Bronchial epithelial cell (primary cell): ENCODE measurements around the gene CRMP1. TPM values are rescaled to one million over a fixed set of nuclear protein-coding genes. Genes with fewer than 3 reads are reported as not detected.
"Not testable (repeated sequence)": the region's sequence is repeated elsewhere in the genome, so short reads cannot be mapped to it uniquely, and the experiment has no call there.

Experiments
- DNase-seq: peaks from one replicate; pipeline ENCODE4 v3.0.0-alpha.2; 2010; ENCODE audit warnings: low read depth
- FAIRE-seq: peaks from 2 replicates; lab custom pipeline; 2011; peaks lifted over from hg19 to GRCh38; lab: Jason Lieb, UNC
- H3K27me3 ChIP-seq: 2 replicates; pipeline ENCODE4 v1.5.1; 2011; ENCODE audit warnings: low read length; ENCODE audit not compliant: control insufficient read depth, insufficient read depth
- H3K36me3 ChIP-seq: 2 replicates; pipeline ENCODE4 v1.5.1; 2011; ENCODE audit warnings: low read length; ENCODE audit not compliant: control insufficient read depth, insufficient read depth
- H3K4me3 ChIP-seq: 2 replicates; pipeline ENCODE4 v1.5.1; 2011; ENCODE audit warnings: mild to moderate bottlenecking, low read depth, low read length, control low read depth
- total RNA-seq: library from RNA; depleted of rRNA; stranded (reverse); fragments of >200 nt; gene quantifications from 2 replicates; pipeline ENCODE4 v1.2.1, GENCODE V29; 2014
- TF ChIP-seq, protein P1 (sequence below): IDR thresholded peaks from 2 replicates; pipeline ENCODE4 v1.5.1; 2011; ENCODE audit warnings: mild to moderate bottlenecking, moderate library complexity, low read length, control low read depth, inconsistent platforms; ENCODE audit not compliant: insufficient read depth, severe bottlenecking

Gene CRMP1
- total RNA-seq, 1 donor from 2014 or later = not detected

DNA sequence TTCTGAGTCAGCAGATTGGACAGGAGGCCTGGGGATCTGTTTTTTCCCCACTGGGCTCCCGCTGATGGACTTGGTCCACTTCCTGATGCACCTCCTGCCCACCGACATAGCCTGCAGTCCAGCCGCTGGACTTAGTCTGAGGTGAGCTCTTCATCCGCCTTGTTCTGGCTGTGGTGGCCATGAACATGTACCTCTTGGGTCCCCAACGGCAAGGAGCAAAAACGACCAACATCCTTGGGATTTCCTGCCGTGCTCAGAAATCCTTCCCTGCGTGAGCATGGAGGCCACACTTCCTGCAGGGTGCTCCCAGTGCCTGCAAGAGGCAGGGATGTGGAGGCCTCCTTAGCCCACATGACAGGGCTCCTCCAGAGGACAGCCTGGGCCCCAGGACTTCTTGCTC lies 76.8 kb downstream of the CRMP1 start:
- H3K36me3 ChIP-seq = peaks cover 14% of the 10 kb centered on the region
- TF ChIP-seq, protein P1, sequence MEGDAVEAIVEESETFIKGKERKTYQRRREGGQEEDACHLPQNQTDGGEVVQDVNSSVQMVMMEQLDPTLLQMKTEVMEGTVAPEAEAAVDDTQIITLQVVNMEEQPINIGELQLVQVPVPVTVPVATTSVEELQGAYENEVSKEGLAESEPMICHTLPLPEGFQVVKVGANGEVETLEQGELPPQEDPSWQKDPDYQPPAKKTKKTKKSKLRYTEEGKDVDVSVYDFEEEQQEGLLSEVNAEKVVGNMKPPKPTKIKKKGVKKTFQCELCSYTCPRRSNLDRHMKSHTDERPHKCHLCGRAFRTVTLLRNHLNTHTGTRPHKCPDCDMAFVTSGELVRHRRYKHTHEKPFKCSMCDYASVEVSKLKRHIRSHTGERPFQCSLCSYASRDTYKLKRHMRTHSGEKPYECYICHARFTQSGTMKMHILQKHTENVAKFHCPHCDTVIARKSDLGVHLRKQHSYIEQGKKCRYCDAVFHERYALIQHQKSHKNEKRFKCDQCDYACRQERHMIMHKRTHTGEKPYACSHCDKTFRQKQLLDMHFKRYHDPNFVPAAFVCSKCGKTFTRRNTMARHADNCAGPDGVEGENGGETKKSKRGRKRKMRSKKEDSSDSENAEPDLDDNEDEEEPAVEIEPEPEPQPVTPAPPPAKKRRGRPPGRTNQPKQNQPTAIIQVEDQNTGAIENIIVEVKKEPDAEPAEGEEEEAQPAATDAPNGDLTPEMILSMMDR = no peak
- DNase-seq (no peak), FAIRE-seq (no peak)
- no peak overlapping the region for H3K4me3 ChIP-seq
- H3K27me3 ChIP-seq = no peaks in the 10 kb centered on the region

DNA sequence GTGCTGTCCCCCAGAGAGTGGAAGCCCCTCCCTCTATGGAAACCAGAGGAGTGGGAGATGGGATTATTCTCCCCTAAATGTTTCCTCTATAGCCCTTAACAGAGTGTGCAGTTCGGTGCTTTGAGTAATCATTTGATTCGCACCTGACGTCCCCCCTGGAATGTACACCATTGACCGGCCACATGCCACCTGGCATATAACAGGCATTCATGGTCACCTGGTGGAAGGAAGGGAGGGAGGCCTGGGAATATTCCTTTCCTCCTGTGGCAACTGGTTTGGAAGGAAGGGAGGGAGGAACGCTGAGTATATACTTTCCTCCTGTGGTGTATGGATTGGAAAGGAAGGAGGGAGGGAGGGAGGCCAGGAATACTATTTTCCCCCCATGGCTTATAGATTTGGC lies 77.2 kb downstream of the CRMP1 start:
- no peak overlapping the region for H3K4me3 ChIP-seq
- no peaks in the 10 kb centered on the region for H3K27me3 ChIP-seq
- TF ChIP-seq, protein P1 = no peak
- no peak for DNase-seq
- H3K36me3 ChIP-seq = peaks cover 16% of the 10 kb centered on the region
- no peak for FAIRE-seq

DNA sequence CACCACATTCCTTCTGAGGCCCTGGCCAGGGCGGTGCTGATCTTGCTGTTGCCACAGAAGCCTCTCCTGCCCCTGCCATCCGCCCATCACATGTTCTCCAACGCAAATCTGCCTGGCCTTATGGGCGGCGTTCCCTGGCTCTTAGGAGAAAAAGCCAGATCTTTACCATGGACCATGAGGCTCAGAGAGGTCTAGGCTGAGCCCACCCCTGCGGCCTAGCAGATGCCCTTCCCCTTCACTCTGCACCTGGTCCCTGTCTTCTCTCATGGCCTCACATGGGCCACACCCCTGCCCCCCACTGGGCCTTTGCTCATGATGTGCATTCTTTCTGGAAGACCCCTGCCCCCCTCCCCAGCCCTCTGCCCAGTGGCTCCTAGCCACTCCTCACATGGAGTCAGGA lies 78.5 kb downstream of the CRMP1 start:
- H3K36me3 ChIP-seq = peaks cover 23% of the 10 kb centered on the region
- TF ChIP-seq, protein P1 = no peak
- FAIRE-seq = no peak
- H3K27me3 ChIP-seq = no peaks in the 10 kb centered on the region
- no peak overlapping the region for H3K4me3 ChIP-seq
- no peak for DNase-seq

DNA sequence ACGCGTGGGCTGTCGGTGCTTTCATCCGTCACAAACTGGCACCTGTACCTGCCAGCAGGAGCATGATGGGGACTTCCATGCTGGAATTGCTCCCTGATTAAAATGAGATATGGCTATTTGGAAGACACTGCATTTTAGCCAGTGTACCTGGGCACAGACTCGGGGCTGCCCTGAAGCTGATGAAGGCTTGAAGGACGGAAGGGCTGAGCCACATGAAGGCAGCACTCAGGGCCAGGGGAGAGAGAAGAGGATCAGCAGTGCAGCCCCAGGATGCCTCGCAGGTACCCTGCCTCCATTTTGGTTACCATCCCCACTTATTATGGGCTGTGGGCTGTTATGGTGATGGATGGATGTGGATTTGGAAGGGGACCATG lies 79.0 kb downstream of the CRMP1 start:
- H3K27me3 ChIP-seq = no peaks in the 10 kb centered on the region
- TF ChIP-seq, protein P1 = no peak
- FAIRE-seq (no peak), DNase-seq (no peak)
- H3K36me3 ChIP-seq = peaks cover 26% of the 10 kb centered on the region
- no peak overlapping the region for H3K4me3 ChIP-seq

DNA sequence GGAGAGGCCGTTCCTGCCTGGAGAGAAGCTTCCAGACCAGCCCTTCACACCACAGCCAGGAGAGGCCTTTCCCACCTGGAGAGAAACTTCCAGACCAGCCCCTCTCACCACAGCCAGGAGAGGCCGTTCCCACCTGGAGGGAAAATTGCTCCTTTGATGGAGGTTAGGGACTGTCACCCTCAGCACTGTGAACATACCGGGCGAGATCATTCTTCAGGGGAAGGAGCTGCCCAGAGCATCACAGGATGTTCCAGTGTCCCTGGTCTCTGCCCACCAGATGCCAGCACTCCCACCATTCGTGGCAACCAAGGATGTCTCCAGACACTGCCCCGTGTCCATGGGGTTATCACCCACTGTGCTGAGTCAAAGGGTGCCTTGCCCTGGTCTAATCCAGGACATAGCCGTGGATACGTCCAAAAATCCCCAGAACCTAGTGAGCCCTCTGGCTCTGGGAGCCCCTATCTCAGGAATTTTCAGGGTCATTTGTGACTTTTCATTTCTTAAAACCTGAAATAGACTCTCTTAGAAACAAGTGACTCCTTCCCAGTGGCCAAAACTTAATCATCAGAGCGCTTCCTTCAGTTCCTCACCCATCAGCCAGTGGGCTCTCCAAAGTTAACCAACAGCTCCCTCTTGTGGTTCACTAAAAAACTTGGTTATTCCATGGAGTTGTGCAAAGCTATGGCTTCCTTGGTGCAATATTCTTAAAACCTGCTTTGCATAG lies 80.2 kb downstream of the CRMP1 start:
- TF ChIP-seq, protein P1 = peak; percentile 69
- H3K36me3 ChIP-seq = peaks cover 32% of the 10 kb centered on the region
- H3K4me3 ChIP-seq = no peak overlapping the region
- DNase-seq (peak; percentile 64), FAIRE-seq (peak; percentile 18)
- H3K27me3 ChIP-seq = no peaks in the 10 kb centered on the region

DNA sequence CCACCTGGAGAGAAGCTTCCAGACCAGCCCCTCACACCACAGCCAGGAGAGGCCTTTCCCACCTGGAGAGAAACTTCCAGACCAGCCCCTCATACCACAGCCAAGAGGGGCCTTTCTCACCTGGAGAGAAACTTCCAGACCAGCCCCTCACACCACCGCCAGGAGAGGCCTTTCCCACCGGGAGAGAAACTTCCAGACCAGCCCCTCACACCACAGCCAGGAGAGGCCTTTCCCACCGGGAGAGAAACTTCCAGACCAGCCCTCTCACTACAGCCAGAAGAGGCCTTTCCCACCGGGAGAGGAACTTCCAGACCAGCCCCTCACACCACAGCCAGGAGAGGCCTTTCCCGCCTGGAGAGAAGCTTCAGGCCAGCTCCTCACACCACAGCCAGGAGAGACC lies 80.8 kb downstream of the CRMP1 start:
- not testable (repeated sequence) for FAIRE-seq, DNase-seq
- peaks cover 36% of the 10 kb centered on the region for H3K36me3 ChIP-seq

More for the DNA sequence above, 80.8 kb downstream of the CRMP1 start:
- H3K27me3 ChIP-seq, H3K4me3 ChIP-seq: not testable (repeated sequence)
